RWPE1 (cell line): Measurements from ENCODE around the gene PGK1.
A peak's percentile ranks its signal among the peaks of the same experiment; 100 is the strongest.
"Not testable (repeated sequence)": the region's sequence is repeated elsewhere in the genome, so short reads cannot be mapped to it uniquely, and the experiment has no call there.

Experiments used
- CTCF ChIA-PET: fragments of 350-600 bp; sonication (Branson Sonifier 250); formaldehyde crosslinking; extraction: SDS; loops from one replicate; lab custom pipeline; 2021; lab: Yijun Ruan, JAX
- POLR2A ChIA-PET: fragments of 400-600 bp; formaldehyde crosslinking; extraction: SDS; loops from one replicate; lab custom pipeline; 2020; ENCODE audit warnings: antibody characterized with exemption; ENCODE audit not compliant: low non-redundant PET; lab: Yijun Ruan, JAX
- DNase-seq: peaks from one replicate; pipeline ENCODE4 v3.0.0; 2012; ENCODE audit warnings: low spot score
- H3K27ac ChIP-seq: fragments of 450-650 bp; 2 replicates; pipeline ENCODE4 v1.5.1; 2017
- CTCF ChIP-seq: fragments of 450-650 bp; conservative IDR thresholded peaks from 2 replicates; pipeline ENCODE4 v1.5.1; 2017; ENCODE audit warnings: low read depth, mild to moderate bottlenecking

The PGK1 gene

GRCh38 chrX:78074088-78074487, 30.0 kb upstream of the PGK1 start:
- H3K27ac ChIP-seq, result no peak overlapping the region
- CTCF ChIA-PET, result no interaction called here
- DNase-seq, result no peak
- POLR2A ChIA-PET, result no interaction called here
- TF ChIP-seq CTCF, result no peak

GRCh38 chrX:78075787-78076389, 28.2 kb upstream of the PGK1 start:
- H3K27ac ChIP-seq, result no peak overlapping the region
- no peak for DNase-seq
- TF ChIP-seq CTCF, result no peak
- ChIA-PET CTCF (no interaction called here), POLR2A (no interaction called here)

DNA sequence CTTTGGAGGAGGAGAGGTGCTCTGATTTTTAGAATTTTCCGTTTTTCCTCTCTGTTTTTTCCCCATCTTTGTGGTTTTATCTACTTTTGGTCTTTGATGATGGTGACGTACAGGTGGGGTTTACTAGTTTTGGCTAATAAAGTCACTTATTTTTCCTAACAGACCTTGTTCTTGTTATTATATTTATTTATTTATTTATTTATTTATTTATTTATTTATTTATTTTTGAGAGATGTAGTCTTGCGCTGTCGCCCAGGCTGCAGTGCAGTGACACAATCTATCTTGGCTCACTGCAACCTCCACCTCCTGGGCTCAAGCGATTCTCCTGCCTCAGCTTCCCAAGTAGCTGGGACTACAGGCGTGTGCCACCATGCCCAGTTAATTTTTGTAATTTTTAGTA, 22.6 kb upstream of the PGK1 start:
- H3K27ac ChIP-seq, CTCF ChIA-PET, POLR2A ChIA-PET, DNase-seq: not testable (repeated sequence)

- CTCF ChIA-PET, result interaction anchor here (0.6 to 1.0 kb wide), 2 partner anchors 18 to 193 kb away, joined by 3 read pairs; partner anchors contain the start of gene COX7B
- POLR2A ChIA-PET, result no interaction called here
- peak; percentile 16 for DNase-seq
Measured at GRCh38 chrX:78092296-78092695, 11.8 kb upstream of the PGK1 start.

GRCh38 chrX:78098108-78098507, 5.9 kb upstream of the PGK1 start:
- ChIA-PET POLR2A (no interaction called here), CTCF (no interaction called here)
- DNase-seq, result no peak
- TF ChIP-seq CTCF, result no peak
- no peak overlapping the region for H3K27ac ChIP-seq

More at GRCh38 chrX:78092296-78092695, 11.8 kb upstream of the PGK1 start:
- H3K27ac ChIP-seq, result 0 out of 2 replicates have a peak overlapping the region, but pooled peaks have one; percentile 15
- peak; percentile 34 for TF ChIP-seq CTCF

DNA sequence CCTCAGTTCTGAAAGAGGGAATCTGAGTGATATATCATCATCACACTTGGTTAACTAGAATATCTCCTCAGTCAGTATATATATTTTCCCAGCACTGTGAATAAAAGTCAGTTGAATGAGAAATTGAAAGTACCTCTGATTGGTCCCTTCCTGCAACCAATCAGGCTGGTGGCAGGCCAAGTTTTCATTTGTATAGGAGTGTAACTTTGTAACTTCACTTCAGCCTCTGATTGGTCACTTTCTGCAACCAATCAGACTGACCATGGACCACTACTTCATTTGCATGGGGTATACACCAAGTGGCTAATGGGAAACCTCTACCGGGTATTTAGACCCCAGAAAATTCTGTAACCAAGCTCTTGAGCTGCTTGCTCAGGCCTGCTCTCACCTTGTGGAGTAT, 2.0 kb upstream of the PGK1 start:
- ChIA-PET CTCF (no interaction called here), POLR2A (no interaction called here)
- no peak for TF ChIP-seq CTCF
- H3K27ac ChIP-seq, result no peak overlapping the region
- no peak for DNase-seq

DNA sequence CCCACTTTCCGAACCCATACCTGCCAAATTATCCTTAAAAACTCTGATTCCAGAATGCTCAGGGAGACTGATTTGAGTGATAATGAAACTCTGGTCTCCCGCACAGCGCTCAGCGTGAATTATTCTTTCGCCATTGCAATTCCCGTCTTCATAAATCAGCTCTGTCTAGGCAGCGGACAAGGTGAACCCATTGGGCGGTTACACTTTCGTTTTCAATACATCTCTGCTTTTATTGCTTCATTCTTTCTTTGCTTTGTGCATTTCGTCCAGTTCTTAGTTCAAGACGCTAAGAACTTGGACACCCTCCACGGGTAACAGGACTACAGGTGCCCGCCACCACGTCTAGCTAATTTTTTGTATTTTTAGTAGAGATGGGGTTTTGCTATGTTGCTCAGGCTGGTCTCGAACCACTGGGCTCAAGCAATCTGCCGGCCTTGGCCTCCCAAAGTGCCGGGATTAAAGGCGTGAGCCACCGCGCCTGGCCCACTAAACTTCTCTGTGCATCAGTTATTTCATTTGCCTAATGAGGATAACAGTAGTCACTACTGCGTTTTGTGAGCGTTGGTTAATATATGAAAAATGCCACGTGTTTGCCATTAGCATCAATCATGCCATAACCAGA, 936 bp upstream of the PGK1 start:
- H3K27ac ChIP-seq, result peak overlapping the region; percentile 92
- no peak for TF ChIP-seq CTCF
- POLR2A ChIA-PET, result no interaction called here
- no peak for DNase-seq
- CTCF ChIA-PET, result no interaction called here
